Gastroesophageal sphincter (tissue), 4 donors: ENCODE results near the gene ISG20L2. TPM values are rescaled to one million over a fixed set of nuclear protein-coding genes. Genes with fewer than 3 reads are reported as not detected.

Experiments used
- ATAC-seq: fragments of 150-250 bp; one replicate; pipeline ENCODE4 v1.9.1; 2016; ENCODE audit warnings: mild to moderate bottlenecking, moderate library complexity
- H3K27ac ChIP-seq, 4 donors: fragments of 200-600 bp; sonication (generic) in 3 of 4; 1 replicate in 3 of 4; 2 replicates in 1 of 4; pipeline ENCODE4 v1.5.1; 2016 to 2019
- H3K27me3 ChIP-seq: fragments of 200-600 bp; sonication (generic); one replicate; pipeline ENCODE4 v1.5.1; 2019
- H3K36me3 ChIP-seq, 2 donors: fragments of 200-600 bp; sonication (generic); one replicate each; pipeline ENCODE4 v1.5.1; 2019; ENCODE audit warnings: control low read depth in 1 of 2
- H3K4me1 ChIP-seq, 3 donors: fragments of 200-600 bp; sonication (generic); 1 replicate in 2 of 3; 2 replicates in 1 of 3; pipeline ENCODE4 v1.5.1; 2016 to 2019; ENCODE audit warnings: control low read depth in 2 of 3
- H3K4me3 ChIP-seq, 2 donors: fragments of 200-600 bp; sonication (generic); one replicate each; pipeline ENCODE4 v1.5.1; 2019; ENCODE audit warnings: mild to moderate bottlenecking in 1 of 2, moderate library complexity in 1 of 2
- H3K9me3 ChIP-seq, 3 donors: fragments of 200-600 bp; sonication (generic); one replicate each; pipeline ENCODE4 v1.5.1; 2017 to 2019; ENCODE audit warnings: control low read depth in 2 of 3
- CTCF ChIP-seq, 4 experiments: fragments of 200-600 bp in 2 of 4; fragments of 450-650 bp in 2 of 4; sonication (generic) in 1 of 4; IDR thresholded peaks; one replicate each; pipeline ENCODE4 v1.5.1; 2017 to 2019; ENCODE audit warnings: antibody characterized with exemption in 4 of 4, mild to moderate bottlenecking in 2 of 4, moderate library complexity in 2 of 4
- EP300 ChIP-seq: sonication (generic); formaldehyde crosslinking; IDR thresholded peaks from one replicate; pipeline ENCODE4 v1.6.1; 2017; ENCODE audit warnings: antibody characterized with exemption, mild to moderate bottlenecking
- POLR2A ChIP-seq, 2 donors: fragments of 450-650 bp; IDR thresholded peaks; one replicate each; pipeline ENCODE4 v1.6.1; 2017; ENCODE audit warnings: antibody characterized with exemption in 2 of 2, mild to moderate bottlenecking in 2 of 2, moderate library complexity in 1 of 2
- POLR2AphosphoS5 ChIP-seq: sonication (generic); formaldehyde crosslinking; IDR thresholded peaks from one replicate; pipeline ENCODE4 v1.6.1; 2017; ENCODE audit warnings: antibody characterized with exemption
- WGBS, 2 donors: methylation state at CpG; one replicate each; pipeline ENCODE4 v1.1.5; 2018; ENCODE audit warnings: low coverage in 1 of 2; 5-methylcytosine and 5-hydroxymethylcytosine counted together
- total RNA-seq, 4 donors: library from RNA; depleted of rRNA; stranded (reverse); fragments of >200 nt; gene quantifications; one replicate each; pipeline ENCODE4 v1.1.0, GENCODE V29; 2016

The ISG20L2 gene
- total RNA-seq, 4 donors from 2014 or later = 14.5 to 18.4 (median 17.0) TPM

- peaks cover 0 to 8% of the 10 kb centered on the region in 2 donors for H3K36me3 ChIP-seq
- no peak for ATAC-seq
- 19% methylated on average over 4 of the region's 8 CpGs; no CpG with 5 or more reads in 1 of the 2 donors for WGBS, 2 donors
- H3K4me3 ChIP-seq = peak overlapping the region; percentile 97 to 98
- H3K27me3 ChIP-seq = no peaks in the 10 kb centered on the region
- H3K9me3 ChIP-seq = no peaks in the 10 kb centered on the region
- peak overlapping the region; percentile 92 to 100 (median 98) for H3K27ac ChIP-seq
- TF ChIP-seq POLR2A (IDR thresholded peaks at IDR 0.05) (no peak), EP300 (no peak), CTCF (IDR thresholded peaks at IDR 0.05) (no peak), POLR2AphosphoS5 (no peak)
- peaks cover 3 to 71% (median 39%) of the 10 kb centered on the region in 3 donors for H3K4me1 ChIP-seq
Observed at GRCh38 chr1:156749419-156750118, 21.0 kb upstream of the ISG20L2 start.

GRCh38 chr1:156748670-156749418, 20.3 kb upstream of the ISG20L2 start:
- no peaks in the 10 kb centered on the region for H3K9me3 ChIP-seq
- ATAC-seq = peak; percentile 6
- TF ChIP-seq EP300 = no peak
- no peak for TF ChIP-seq POLR2A (IDR thresholded peaks at IDR 0.05)
- peak; percentile 43 for TF ChIP-seq POLR2AphosphoS5
- TF ChIP-seq CTCF (IDR thresholded peaks at IDR 0.05) = no peak
- H3K4me1 ChIP-seq = peaks cover 3 to 74% (median 39%) of the 10 kb centered on the region in 3 donors
- peak overlapping the region; percentile 97 to 98 for H3K4me3 ChIP-seq
- peaks cover 0 to 16% of the 10 kb centered on the region in 2 donors for H3K36me3 ChIP-seq
- peak overlapping the region; percentile 92 to 100 (median 98) for H3K27ac ChIP-seq
- no peaks in the 10 kb centered on the region for H3K27me3 ChIP-seq
- WGBS, 2 donors = 3 to 7% methylated on average over 8 to 9 of the region's 9 CpGs

- Histone ChIP-seq H3K27ac (peak overlapping the region; percentile 92 to 100 (median 98)), H3K4me1 (peaks cover 3 to 68% (median 38%) of the 10 kb centered on the region in 3 donors), H3K9me3 (no peaks in the 10 kb centered on the region), H3K4me3 (peak overlapping the region; percentile 97 to 98), H3K36me3 (peaks cover 0 to 24% of the 10 kb centered on the region in 2 donors), H3K27me3 (no peaks in the 10 kb centered on the region)
- WGBS, 2 donors = 0 to 10% methylated on average over 4 to 8 of the region's 8 CpGs
- no peak for ATAC-seq
- no peak for TF ChIP-seq CTCF (IDR thresholded peaks at IDR 0.05)
Observed at GRCh38 chr1:156747742-156748669, 19.4 kb upstream of the ISG20L2 start.

- peaks cover 0 to 34% of the 10 kb centered on the region in 2 donors for H3K36me3 ChIP-seq
- 0 to 5% methylated on average over 1 to 6 of the region's 29 CpGs for WGBS, 2 donors
- peak overlapping the region; percentile 48 to 98 for H3K4me3 ChIP-seq
- H3K27ac ChIP-seq = peak overlapping the region; percentile 92 to 100 (median 98)
- ATAC-seq = peak; percentile 77
- no peaks in the 10 kb centered on the region for H3K27me3 ChIP-seq
- peak; percentile 20 to 28 for TF ChIP-seq POLR2A (IDR thresholded peaks at IDR 0.05)
- no peak for TF ChIP-seq EP300
- peak; percentile 58 for TF ChIP-seq POLR2AphosphoS5
- peak in 1 of 4 experiments; percentile 29 for TF ChIP-seq CTCF (IDR thresholded peaks at IDR 0.05)
- no peaks in the 10 kb centered on the region for H3K9me3 ChIP-seq
- H3K4me1 ChIP-seq = peaks cover 3 to 61% (median 32%) of the 10 kb centered on the region in 3 donors
Observed at GRCh38 chr1:156746728-156747631, 18.4 kb upstream of the ISG20L2 start.
